Right atrium auricular region (tissue), 2 donors: ENCODE measurements around the gene GPR151. TPM values are rescaled to one million over a fixed set of nuclear protein-coding genes. Genes with fewer than 3 reads are reported as not detected.

ENCODE experiments used
- DNase-seq: peaks from one replicate; pipeline ENCODE4 v3.0.0-alpha.2; 2019; ENCODE audit warnings: low spot score
- H3K27ac ChIP-seq, 2 donors: fragments of 200-600 bp; sonication (generic); 1 replicate in 1 of 2; 2 replicates in 1 of 2; pipeline ENCODE4 v1.5.1; 2016 to 2019
- H3K27me3 ChIP-seq, 2 donors: fragments of 200-600 bp; sonication (generic); one replicate each; pipeline versions ENCODE4 v1.5.1 to v1.6.0; 2017 to 2019
- H3K36me3 ChIP-seq: fragments of 200-600 bp; sonication (generic); one replicate; pipeline ENCODE4 v1.5.1; 2016
- H3K4me1 ChIP-seq, 2 donors: fragments of 200-600 bp; sonication (generic); one replicate each; pipeline versions ENCODE4 v1.5.1 to v1.6.0; 2017 to 2019
- H3K4me3 ChIP-seq, 2 donors: fragments of 200-600 bp; sonication (generic); 1 replicate in 1 of 2; 2 replicates in 1 of 2; pipeline ENCODE4 v1.5.1; 2017 to 2019; ENCODE audit warnings: mild to moderate bottlenecking in 1 of 2, moderate library complexity in 1 of 2
- H3K9me3 ChIP-seq, 2 donors: fragments of 200-600 bp; sonication (generic); one replicate each; pipeline ENCODE4 v1.5.1; 2019
- total RNA-seq, 2 donors: library from RNA; depleted of rRNA; stranded (reverse); fragments of >200 nt; gene quantifications; one replicate each; pipeline ENCODE4 v1.1.0, GENCODE V29; 2016
- TF ChIP-seq, protein P1 (sequence below), 2 donors: fragments of 200-600 bp; sonication (generic); IDR thresholded peaks; one replicate each; pipeline ENCODE4 v1.5.1; 2019; ENCODE audit warnings: antibody characterized with exemption in 2 of 2

GPR151 gene
- total RNA-seq, 2 donors from 2014 or later: not detected

DNA sequence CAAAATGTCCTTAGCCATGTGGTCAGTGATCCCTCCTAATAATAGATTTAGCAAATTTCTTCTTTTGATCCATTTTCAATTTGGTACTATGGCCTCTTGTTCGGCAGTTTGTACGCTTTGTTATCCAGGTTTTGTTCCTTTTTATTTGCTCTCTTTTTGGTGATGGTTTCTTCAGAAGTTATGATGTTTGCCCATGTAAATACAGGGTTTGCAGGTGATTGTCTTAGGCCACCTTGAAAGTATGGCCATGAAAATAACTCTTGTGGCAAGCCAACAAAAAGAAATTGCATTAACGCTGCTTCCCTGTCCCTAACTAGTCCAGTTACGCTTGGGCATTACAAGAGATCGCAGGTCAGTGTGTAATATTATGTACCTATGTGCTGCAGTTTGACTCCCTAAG lies 8.6 kb downstream of the GPR151 start:
- no peak overlapping the region for H3K4me3 ChIP-seq
- peaks cover 80% of the 10 kb centered on the region for H3K36me3 ChIP-seq
- no peak for DNase-seq
- no peaks in the 10 kb centered on the region for H3K9me3 ChIP-seq
- TF ChIP-seq, protein P1, sequence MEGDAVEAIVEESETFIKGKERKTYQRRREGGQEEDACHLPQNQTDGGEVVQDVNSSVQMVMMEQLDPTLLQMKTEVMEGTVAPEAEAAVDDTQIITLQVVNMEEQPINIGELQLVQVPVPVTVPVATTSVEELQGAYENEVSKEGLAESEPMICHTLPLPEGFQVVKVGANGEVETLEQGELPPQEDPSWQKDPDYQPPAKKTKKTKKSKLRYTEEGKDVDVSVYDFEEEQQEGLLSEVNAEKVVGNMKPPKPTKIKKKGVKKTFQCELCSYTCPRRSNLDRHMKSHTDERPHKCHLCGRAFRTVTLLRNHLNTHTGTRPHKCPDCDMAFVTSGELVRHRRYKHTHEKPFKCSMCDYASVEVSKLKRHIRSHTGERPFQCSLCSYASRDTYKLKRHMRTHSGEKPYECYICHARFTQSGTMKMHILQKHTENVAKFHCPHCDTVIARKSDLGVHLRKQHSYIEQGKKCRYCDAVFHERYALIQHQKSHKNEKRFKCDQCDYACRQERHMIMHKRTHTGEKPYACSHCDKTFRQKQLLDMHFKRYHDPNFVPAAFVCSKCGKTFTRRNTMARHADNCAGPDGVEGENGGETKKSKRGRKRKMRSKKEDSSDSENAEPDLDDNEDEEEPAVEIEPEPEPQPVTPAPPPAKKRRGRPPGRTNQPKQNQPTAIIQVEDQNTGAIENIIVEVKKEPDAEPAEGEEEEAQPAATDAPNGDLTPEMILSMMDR (IDR thresholded peaks at IDR 0.05): no peak
- H3K27ac ChIP-seq: no peak overlapping the region
- H3K4me1 ChIP-seq: no peaks in the 10 kb centered on the region
- H3K27me3 ChIP-seq: no peaks in the 10 kb centered on the region

DNA sequence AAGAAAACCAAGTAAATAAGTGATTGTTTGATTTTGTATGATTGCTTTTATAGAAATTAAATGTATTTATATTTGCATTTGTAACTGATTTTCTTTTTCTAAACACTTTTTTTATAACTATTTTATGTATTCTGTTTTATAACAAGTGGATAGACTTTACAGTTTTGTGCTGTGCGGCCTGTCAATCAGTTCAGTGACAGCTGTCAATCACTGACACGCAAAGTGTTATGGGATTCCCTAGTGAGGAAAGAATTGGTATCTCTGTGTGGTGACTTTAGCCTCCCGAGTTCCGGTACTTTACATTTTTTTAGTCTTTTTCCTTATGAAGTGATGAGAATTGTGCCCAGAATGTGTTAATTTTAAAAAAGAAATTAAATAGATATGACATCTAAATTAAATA lies 16.3 kb downstream of the GPR151 start:
- peaks cover 19% of the 10 kb centered on the region for H3K36me3 ChIP-seq

DNA sequence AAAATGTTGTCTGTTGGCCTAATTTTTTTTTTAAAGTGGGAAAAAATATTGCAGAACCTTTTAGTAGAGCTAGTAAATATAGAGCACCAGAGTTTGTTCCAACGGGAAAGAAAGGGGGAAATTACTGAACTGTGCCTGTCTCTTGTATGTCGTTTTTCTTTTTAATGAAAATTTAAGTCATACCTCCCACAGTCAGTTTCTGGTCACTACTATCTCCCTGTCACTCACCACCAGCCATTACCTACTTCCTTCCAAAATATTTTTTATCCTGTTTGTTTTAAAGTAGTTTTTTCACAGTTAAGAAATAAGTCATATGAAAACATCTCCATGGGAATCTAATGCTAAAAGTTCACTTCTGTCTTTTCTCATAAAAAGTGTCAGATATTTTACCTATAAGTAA lies 21.3 kb downstream of the GPR151 start:
- Histone ChIP-seq H3K27ac (no peak overlapping the region), H3K4me3 (no peak overlapping the region), H3K9me3 (no peaks in the 10 kb centered on the region), H3K36me3 (peaks cover 18% of the 10 kb centered on the region), H3K27me3 (no peaks in the 10 kb centered on the region), H3K4me1 (no peaks in the 10 kb centered on the region)
- TF ChIP-seq, protein P1 (IDR thresholded peaks at IDR 0.05): no peak
- no peak for DNase-seq

More for the DNA sequence above, 16.3 kb downstream of the GPR151 start:
- H3K9me3 ChIP-seq: no peaks in the 10 kb centered on the region
- TF ChIP-seq, protein P1 (IDR thresholded peaks at IDR 0.05): no peak
- no peaks in the 10 kb centered on the region for H3K27me3 ChIP-seq
- no peak overlapping the region for H3K4me3 ChIP-seq
- H3K27ac ChIP-seq: no peak overlapping the region
- no peaks in the 10 kb centered on the region for H3K4me1 ChIP-seq
- no peak for DNase-seq

DNA sequence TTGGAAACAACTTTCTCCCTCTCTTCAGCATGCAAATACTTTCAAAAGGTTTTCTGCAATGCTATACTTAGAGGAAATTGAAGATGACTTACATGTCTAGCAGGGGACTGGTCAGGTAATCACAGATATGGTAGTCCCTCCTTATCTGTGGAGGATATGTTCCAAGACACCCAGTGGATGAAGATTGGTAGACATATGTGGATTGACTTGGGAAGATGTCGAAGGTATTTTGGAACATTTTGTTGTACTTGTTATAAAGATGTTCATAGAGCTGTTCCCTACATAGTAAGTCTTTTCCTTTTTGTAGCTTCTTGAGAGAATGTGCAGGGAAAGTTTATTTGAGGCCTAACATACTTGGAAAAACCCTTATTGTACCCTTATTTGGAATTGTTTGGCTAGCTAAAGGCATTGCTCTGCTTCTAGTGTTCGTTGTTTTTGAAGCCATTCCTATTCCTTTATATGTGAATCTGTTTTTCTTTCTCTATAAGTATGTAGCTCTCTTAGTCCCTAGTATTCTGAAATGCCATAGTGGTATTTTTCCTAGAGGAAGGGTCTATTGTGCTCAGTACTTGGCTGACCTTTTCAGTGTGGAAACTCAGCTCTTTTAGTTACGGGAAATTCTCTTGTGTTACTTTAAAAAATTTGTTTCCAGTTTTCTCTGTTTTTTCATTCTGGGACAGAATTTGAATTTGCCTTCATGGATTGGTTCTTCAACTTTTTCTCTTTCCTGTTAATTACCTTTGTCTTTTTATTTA lies 25.7 kb downstream of the GPR151 start:
- H3K9me3 ChIP-seq: no peaks in the 10 kb centered on the region
- H3K4me3 ChIP-seq: no peak overlapping the region
- H3K36me3 ChIP-seq: peaks cover 32% of the 10 kb centered on the region
- H3K4me1 ChIP-seq: no peaks in the 10 kb centered on the region
- no peak overlapping the region for H3K27ac ChIP-seq
- H3K27me3 ChIP-seq: no peaks in the 10 kb centered on the region
- TF ChIP-seq, protein P1 (IDR thresholded peaks at IDR 0.05): no peak
- DNase-seq: no peak

DNA sequence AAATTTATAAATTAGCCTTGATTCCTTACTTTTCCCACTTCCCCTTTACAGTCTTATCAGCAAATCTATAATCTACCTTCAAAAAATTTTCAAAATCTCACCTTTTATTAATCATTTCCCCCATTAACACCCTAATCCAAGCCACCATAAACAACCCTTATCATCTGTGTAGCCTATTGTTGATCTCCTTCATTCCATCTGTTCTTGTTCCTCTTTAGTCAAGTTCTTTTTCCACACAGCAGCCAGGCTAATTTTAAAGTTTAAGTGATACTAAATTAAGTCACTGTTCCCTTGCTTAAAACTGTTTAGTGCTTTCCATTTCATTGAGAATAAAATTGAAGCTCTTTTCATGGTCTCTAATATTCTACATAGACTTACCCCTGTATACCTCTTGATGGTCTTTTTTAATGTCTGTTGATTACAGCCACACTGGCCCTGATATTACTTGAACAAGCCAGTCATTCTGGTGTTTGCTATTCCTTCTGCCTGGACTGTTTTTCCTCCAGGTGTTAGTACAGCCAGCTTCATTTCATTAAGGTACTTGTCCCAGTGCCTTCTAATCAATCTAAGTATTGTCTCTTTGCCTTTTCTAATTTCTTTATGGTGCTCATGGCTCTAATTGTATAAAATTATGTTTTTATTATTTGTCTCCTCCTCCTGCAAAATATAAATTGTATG lies 31.1 kb downstream of the GPR151 start:
- H3K4me1 ChIP-seq: no peaks in the 10 kb centered on the region
- H3K9me3 ChIP-seq: no peaks in the 10 kb centered on the region
- H3K4me3 ChIP-seq: no peak overlapping the region
- H3K36me3 ChIP-seq: peaks cover 43% of the 10 kb centered on the region
- peak overlapping the region in 1 of 2 donors; percentile 1 for H3K27ac ChIP-seq
- TF ChIP-seq, protein P1 (IDR thresholded peaks at IDR 0.05): no peak
- no peaks in the 10 kb centered on the region for H3K27me3 ChIP-seq
- no peak for DNase-seq
